Activated T-helper 1 cell treated with Interleukin-2 at 50 U/mL for 16 hours (primary cell): ENCODE results near the gene OPCML.

ENCODE experiments used
- DNase-seq: peaks from one replicate; pipeline ENCODE4 v3.0.0-alpha.2; 2020; ENCODE audit warnings: low read depth

OPCML gene

GRCh38 chr11:133023232-133023631, 509.1 kb downstream of the OPCML start:
- DNase-seq, result no peak

GRCh38 chr11:133021553-133021952, 510.7 kb downstream of the OPCML start:
- no peak for DNase-seq

GRCh38 chr11:133020372-133020714, 512.0 kb downstream of the OPCML start:
- no peak for DNase-seq

GRCh38 chr11:133019545-133020371, 512.5 kb downstream of the OPCML start:
- no peak for DNase-seq

- no peak for DNase-seq
Measured at GRCh38 chr11:133015457-133015856, 516.8 kb downstream of the OPCML start.

GRCh38 chr11:133014337-133014736, 518.0 kb downstream of the OPCML start:
- no peak for DNase-seq

- DNase-seq, result no peak
Measured at GRCh38 chr11:133012803-133013202, 519.5 kb downstream of the OPCML start.

GRCh38 chr11:133011604-133012003, 520.7 kb downstream of the OPCML start:
- DNase-seq, result no peak

GRCh38 chr11:133007027-133007584, 525.2 kb downstream of the OPCML start:
- no peak for DNase-seq

GRCh38 chr11:133004369-133004768, 527.9 kb downstream of the OPCML start:
- DNase-seq, result no peak

GRCh38 chr11:132999516-132999915, 532.8 kb downstream of the OPCML start:
- no peak for DNase-seq

GRCh38 chr11:132999031-132999430, 533.3 kb downstream of the OPCML start:
- DNase-seq, result no peak

GRCh38 chr11:132997396-132997795, 534.9 kb downstream of the OPCML start:
- DNase-seq, result no peak

GRCh38 chr11:132994966-132995365, 537.3 kb downstream of the OPCML start:
- no peak for DNase-seq

GRCh38 chr11:132993991-132994502, 538.3 kb downstream of the OPCML start:
- no peak for DNase-seq

- no peak for DNase-seq
Measured at GRCh38 chr11:132992838-132993631, 539.3 kb downstream of the OPCML start.

GRCh38 chr11:132988411-132988810, 543.9 kb downstream of the OPCML start:
- no peak for DNase-seq

GRCh38 chr11:132987936-132988335, 544.4 kb downstream of the OPCML start:
- no peak for DNase-seq

- DNase-seq, result no peak
Measured at GRCh38 chr11:132983641-132983978, 548.7 kb downstream of the OPCML start.

- DNase-seq, result no peak
Measured at GRCh38 chr11:132982772-132983640, 549.3 kb downstream of the OPCML start.

- no peak for DNase-seq
Measured at GRCh38 chr11:132981131-132981956, 551.0 kb downstream of the OPCML start.
